Right hindlimb (tissue), 1 donor: ENCODE data around the gene IRGQ.

Experiments used
- DNase-seq: peaks from one replicate; pipeline ENCODE4 v3.0.0-alpha.2; 2018

The IRGQ gene

GRCh38 chr19:43534816-43535761 is 60.8 kb downstream of the IRGQ start:
- DNase-seq: peak; percentile 85
